ENCODE data around the gene SLC30A7. TPM values are rescaled to one million over a fixed set of nuclear protein-coding genes. Genes with fewer than 3 reads are reported as not detected.
A peak's percentile ranks its signal among the peaks of the same experiment; 100 is the strongest.
"Not testable (repeated sequence)": the region's sequence is repeated elsewhere in the genome, so short reads cannot be mapped to it uniquely, and the experiment has no call there.

The SLC30A7 gene
- total RNA-seq, 1 donor: 75.3 TPM

- H3K4me3 ChIP-seq (ENCODE audit: low read depth, low read length): no peak overlapping the region
- no peak for TF ChIP-seq CTCF (IDR thresholded peaks at IDR 0.05; ENCODE audit: insufficient read depth, low read length)
- peak; percentile 22 for DNase-seq (ENCODE audit: low read depth)
Observed at GRCh38 chr1:100924212-100924611, 28.3 kb downstream of the SLC30A7 start.

- no peak for TF ChIP-seq CTCF (IDR thresholded peaks at IDR 0.05; ENCODE audit: insufficient read depth, low read length)
- no peak for DNase-seq (ENCODE audit: low read depth)
- H3K4me3 ChIP-seq (ENCODE audit: low read depth, low read length): no peak overlapping the region
Observed at GRCh38 chr1:100924991-100925390, 29.1 kb downstream of the SLC30A7 start.

- no peak overlapping the region for H3K4me3 ChIP-seq (ENCODE audit: low read depth, low read length)
- no peak for DNase-seq (ENCODE audit: low read depth)
- no peak for TF ChIP-seq CTCF (IDR thresholded peaks at IDR 0.05; ENCODE audit: insufficient read depth, low read length)
Observed at GRCh38 chr1:100926240-100926639, 30.4 kb downstream of the SLC30A7 start.

- TF ChIP-seq CTCF (IDR thresholded peaks at IDR 0.05; ENCODE audit: insufficient read depth, low read length): no peak
- DNase-seq (ENCODE audit: low read depth): no peak
- H3K4me3 ChIP-seq (ENCODE audit: low read depth, low read length): no peak overlapping the region
Observed at GRCh38 chr1:100927276-100927675, 31.4 kb downstream of the SLC30A7 start.

- TF ChIP-seq CTCF (IDR thresholded peaks at IDR 0.05; ENCODE audit: insufficient read depth, low read length): no peak
- no peak overlapping the region for H3K4me3 ChIP-seq (ENCODE audit: low read depth, low read length)
- DNase-seq (ENCODE audit: low read depth): no peak
Observed at GRCh38 chr1:100928128-100928527, 32.2 kb downstream of the SLC30A7 start.

GRCh38 chr1:100930494-100930893 is 34.6 kb downstream of the SLC30A7 start:
- TF ChIP-seq CTCF (IDR thresholded peaks at IDR 0.05; ENCODE audit: insufficient read depth, low read length): no peak
- no peak overlapping the region for H3K4me3 ChIP-seq (ENCODE audit: low read depth, low read length)
- no peak for DNase-seq (ENCODE audit: low read depth)

- no peak for DNase-seq (ENCODE audit: low read depth)
- TF ChIP-seq CTCF (IDR thresholded peaks at IDR 0.05; ENCODE audit: insufficient read depth, low read length): no peak
- no peak overlapping the region for H3K4me3 ChIP-seq (ENCODE audit: low read depth, low read length)
Observed at GRCh38 chr1:100931716-100932115, 35.8 kb downstream of the SLC30A7 start.

GRCh38 chr1:100933555-100933954 is 37.7 kb downstream of the SLC30A7 start:
- DNase-seq (ENCODE audit: low read depth): not testable (repeated sequence)

More at GRCh38 chr1:100933555-100933954, 37.7 kb downstream of the SLC30A7 start:
- not testable (repeated sequence) for H3K4me3 ChIP-seq (ENCODE audit: low read depth, low read length)

Measured in fibroblast of the aortic adventitia (primary cell).